K562 (cell line): ENCODE results near the gene LAMA1. TPM values are rescaled to one million over a fixed set of nuclear protein-coding genes. Genes with fewer than 3 reads are reported as not detected.

ENCODE experiments used
- ATF1 ChIP-seq, 2 experiments: fragments of 450-650 bp in 1 of 2; IDR thresholded peaks; 2 replicates each; pipeline ENCODE4 v1.6.1; 2016; ENCODE audit warnings: missing compliant biosample characterization in 1 of 2, missing genetic modification characterization in 1 of 2
- LARP7 ChIP-seq: fragments of 450-650 bp; IDR thresholded peaks from 2 replicates; pipeline ENCODE4 v1.6.1; 2016
- MBD2 ChIP-seq: sonication (generic); IDR thresholded peaks from 2 replicates; pipeline ENCODE4 v1.6.1; 2016; ENCODE audit warnings: low read depth, borderline replicate concordance
- U2AF1 ChIP-seq: fragments of 200-400 bp; formaldehyde crosslinking; optimal IDR thresholded peaks from 2 replicates; pipeline ENCODE3; 2017; ENCODE audit warnings: mild to moderate bottlenecking, low read depth, low read length, moderate library complexity
- polyA plus RNA-seq, 8 experiments: library from polyadenylated mRNA; depleted of rRNA in 4 of 8; stranded (reverse) in 5 of 8; unstranded in 3 of 8; fragments of >200 nt; fragmentation: Nextera tagmentation in 2 of 8; fragmentation: Illumina TruSeq in 1 of 8; extraction: Ambion mirVana in 2 of 8; extraction: Trizol in 1 of 8; gene quantifications; 2 replicates each; pipeline versions ENCODE4 v1.2.1 to v1.2.3, GENCODE V29; 2011 to 2014; ENCODE audit warnings: inconsistent platforms in 1 of 8, missing spikeins in 1 of 8
- total RNA-seq, 7 experiments: library from RNA; depleted of rRNA in 6 of 7; stranded (reverse); fragments of >200 nt in 6 of 7; fragmentation: Illumina TruSeq in 2 of 7; extraction: Trizol in 2 of 7; gene quantifications; 2 replicates each; pipeline versions ENCODE4 v1.2.1 to v1.2.3, GENCODE V29; 2011 to 2021; ENCODE audit warnings: low replicate concordance in 1 of 7
- TF ChIP-seq, protein P1 (sequence below): fragments of 250-450 bp; sonication (Bioruptor Pico); IDR thresholded peaks from 2 replicates; pipeline ENCODE4 v1.5.0; 2021; ENCODE audit warnings: mild to moderate bottlenecking, moderate library complexity
- TF ChIP-seq, protein P2 (sequence below): fragments of 450-650 bp; IDR thresholded peaks from 2 replicates; pipeline ENCODE4 v1.6.1; 2014; ENCODE audit warnings: low read depth, mild to moderate bottlenecking, moderate library complexity, borderline replicate concordance
- TF ChIP-seq, protein P3 (sequence below): conservative IDR thresholded peaks from 2 replicates; pipeline ENCODE4 v1.6.1; 2011; ENCODE audit warnings: low read depth, mild to moderate bottlenecking, low read length; ENCODE audit not compliant: control insufficient read depth

The LAMA1 gene
- total and polyA plus RNA-seq, 9 of the 15 experiments (the other 6 are each of a cell fraction or from before 2014, with no cell fraction given): 0.04 TPM; not detected in 8

DNA sequence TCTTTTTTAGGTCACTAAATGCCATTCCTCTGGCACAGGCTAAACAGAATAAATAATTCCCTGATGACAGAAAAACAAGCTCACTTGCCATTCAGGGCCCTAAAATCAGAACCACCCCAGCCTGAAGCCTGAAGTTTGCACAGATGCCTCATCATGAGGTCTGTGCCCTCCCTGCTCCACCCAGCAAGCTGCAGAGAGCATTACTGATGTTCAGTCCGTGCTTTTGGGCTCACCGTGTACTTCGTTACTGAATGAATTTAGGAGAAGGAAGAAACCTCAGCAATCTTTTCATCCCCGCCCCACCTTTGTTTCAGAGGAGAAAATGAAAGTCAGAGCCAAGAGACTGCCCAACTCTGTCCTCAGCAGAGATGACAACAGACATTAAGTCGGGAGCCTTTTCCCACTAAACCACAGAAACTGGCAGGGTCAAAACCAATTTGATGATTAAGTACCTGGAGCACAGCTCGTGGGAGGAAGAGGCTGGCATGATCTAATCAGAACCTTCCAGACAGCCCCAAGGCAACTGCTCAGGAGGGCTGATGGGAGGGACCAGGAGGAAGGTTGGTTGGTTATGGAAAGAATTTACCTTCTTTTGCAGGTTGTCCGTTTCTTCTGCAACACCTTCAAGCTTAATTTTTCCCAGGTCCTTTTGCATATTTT is 122.7 kb downstream of the LAMA1 start (continued):
- TF ChIP-seq, protein P1, sequence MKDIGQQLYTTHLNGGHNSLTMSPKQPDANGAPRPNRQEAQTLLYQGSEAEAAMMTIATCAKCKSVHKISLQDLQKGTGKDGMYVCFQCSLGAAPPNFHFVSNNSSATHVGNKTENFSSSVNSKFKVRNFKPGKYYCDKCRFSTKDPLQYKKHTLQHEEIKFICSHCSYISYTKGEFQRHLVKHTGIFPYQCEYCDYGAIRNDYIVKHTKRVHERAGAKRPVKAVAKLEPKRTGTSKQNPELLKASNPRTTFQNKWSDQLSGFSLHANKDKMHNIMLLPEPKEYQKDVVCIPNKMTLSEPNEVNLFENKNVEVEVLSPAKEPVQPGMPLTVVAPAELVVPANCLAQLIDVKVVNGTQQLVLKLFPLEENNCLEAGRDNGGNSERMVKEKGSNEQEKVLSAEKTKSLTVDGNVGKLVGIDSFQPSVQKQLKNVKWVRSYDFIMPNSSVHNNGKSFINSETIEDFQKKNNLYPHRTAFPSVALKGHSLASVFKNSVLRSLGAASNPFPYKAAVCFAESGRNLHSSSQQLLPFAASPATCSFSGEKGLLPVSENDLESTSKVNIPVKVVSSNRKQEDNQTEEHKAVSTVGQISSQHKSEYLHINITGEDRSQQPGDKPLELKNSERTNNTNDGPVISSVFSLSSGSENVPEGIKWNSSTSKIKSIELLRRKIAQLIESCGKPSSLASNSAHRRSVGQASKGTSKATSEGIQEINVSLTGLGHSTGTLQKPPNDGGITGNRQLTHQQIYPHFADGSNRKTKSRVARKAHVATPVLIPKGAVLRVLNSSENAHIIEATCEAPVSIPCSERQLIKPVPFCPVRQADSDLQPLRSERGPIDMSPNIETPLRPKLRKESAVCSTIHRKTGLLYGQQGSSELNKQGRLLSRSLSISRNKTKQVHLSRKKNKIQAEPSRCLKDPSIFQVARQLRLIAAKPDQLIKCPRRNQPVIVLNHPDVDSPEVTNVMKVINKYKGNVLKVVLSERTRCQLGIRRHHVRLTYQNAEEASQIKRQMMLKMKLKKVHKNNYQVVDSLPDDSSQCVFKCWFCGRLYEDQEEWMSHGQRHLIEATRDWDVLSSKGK (CRISPR knock-in tag): no peak
- no peak for TF ChIP-seq LARP7
- no peak for TF ChIP-seq U2AF1
- TF ChIP-seq ATF1 (CRISPR knock-in tag; IDR thresholded peaks at IDR 0.05): no peak
- TF ChIP-seq ATF1 (tag; IDR thresholded peaks at IDR 0.05): no peak
- no peak for TF ChIP-seq MBD2
- TF ChIP-seq, protein P2, sequence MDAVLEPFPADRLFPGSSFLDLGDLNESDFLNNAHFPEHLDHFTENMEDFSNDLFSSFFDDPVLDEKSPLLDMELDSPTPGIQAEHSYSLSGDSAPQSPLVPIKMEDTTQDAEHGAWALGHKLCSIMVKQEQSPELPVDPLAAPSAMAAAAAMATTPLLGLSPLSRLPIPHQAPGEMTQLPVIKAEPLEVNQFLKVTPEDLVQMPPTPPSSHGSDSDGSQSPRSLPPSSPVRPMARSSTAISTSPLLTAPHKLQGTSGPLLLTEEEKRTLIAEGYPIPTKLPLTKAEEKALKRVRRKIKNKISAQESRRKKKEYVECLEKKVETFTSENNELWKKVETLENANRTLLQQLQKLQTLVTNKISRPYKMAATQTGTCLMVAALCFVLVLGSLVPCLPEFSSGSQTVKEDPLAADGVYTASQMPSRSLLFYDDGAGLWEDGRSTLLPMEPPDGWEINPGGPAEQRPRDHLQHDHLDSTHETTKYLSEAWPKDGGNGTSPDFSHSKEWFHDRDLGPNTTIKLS: no peak
- TF ChIP-seq, protein P3, sequence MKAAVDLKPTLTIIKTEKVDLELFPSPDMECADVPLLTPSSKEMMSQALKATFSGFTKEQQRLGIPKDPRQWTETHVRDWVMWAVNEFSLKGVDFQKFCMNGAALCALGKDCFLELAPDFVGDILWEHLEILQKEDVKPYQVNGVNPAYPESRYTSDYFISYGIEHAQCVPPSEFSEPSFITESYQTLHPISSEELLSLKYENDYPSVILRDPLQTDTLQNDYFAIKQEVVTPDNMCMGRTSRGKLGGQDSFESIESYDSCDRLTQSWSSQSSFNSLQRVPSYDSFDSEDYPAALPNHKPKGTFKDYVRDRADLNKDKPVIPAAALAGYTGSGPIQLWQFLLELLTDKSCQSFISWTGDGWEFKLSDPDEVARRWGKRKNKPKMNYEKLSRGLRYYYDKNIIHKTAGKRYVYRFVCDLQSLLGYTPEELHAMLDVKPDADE: no peak
